GM18909 (cell line): ENCODE results near the gene TNS4.
"Not testable (repeated sequence)": the region's sequence is repeated elsewhere in the genome, so short reads cannot be mapped to it uniquely, and the experiment has no call there.

Experiments used
- ATAC-seq: cut with Tn5 transposase; IDR thresholded peaks from one replicate; pipeline ENCODE4 v1.9.1; 2021; ENCODE audit warnings: mild to moderate bottlenecking; ENCODE audit not compliant: unreplicated experiment, poor library complexity

The TNS4 gene

DNA sequence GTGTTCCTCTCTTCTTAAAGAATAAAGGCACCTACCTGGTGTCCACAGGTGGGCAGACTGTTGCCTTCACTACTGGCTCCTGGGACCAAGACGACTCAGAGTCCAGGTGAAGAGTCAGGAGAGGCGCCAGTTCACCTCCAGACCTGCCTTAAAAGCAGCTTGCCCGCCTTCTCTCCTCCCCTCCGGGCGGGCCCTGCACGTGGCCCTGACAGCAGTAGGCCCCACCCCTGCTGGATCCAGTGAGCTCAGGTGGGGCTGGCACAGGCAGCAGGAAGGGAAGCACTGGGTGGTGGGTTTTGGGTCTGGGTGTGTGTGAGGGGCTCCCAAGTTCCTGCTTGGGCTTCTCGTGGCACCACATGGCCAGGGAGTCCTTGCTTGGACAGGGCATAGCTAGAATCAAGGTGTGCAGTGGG, at the start of gene TNS4:
Gene TNS4, minus strand, starts transcription at position 125 of the 413 bp plus-strand sequence. CDS start 5,198 bp downstream, outside the sequence.
- no peak for ATAC-seq

DNA sequence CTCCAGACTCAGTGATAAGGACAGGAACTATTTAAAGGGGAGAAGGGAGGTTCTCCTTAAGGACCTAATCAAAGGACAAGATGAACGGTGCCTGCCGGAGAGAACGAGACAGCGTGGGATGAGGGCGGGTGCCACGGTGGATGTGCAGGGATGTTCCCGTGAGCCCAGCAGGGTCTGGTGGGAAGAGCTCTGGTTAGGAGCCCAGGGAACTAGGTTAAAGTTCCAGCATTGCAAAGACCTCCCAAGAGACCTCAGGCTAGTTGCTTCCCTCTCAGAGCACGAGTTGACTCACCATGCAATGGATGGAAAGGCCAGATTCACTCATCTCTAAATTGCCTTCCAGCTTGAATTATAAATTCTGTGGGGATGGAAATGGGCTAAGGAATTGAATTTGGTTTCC, 49.2 kb upstream of the TNS4 start:
- no peak for ATAC-seq

DNA sequence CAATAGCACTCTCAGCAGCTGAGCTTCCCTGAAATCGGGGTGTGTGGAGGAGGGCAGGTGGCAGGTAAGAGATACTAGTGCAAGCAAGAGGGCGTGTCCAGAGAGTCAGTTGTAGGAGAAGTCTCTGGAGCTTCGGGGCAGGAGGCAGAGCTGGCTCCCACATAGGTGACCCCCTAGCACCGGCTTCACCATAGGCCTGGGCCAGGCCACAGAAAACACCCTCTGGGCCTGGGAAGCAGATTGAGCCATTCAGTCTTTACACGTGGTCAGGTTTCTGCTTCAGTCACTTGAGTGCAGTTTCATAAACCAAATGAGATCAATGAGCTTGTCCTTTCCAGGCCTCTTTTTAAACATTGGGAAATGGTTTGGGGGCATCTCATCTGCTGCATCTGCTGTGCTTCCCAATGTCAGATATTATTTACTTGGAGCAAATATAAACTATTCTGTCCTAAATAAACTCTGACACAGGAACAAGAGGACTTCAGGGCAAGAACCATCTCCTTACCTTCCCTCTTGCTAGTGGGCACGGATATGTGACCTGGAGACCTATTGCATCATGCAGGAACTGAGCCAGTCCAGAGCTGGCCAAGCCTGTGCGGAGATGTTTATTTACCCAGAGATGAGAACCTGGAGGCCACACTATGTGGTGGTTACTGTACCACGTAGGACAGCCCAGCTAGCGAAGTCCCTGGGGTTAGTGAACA, 47.7 kb upstream of the TNS4 start:
- ATAC-seq = no peak

DNA sequence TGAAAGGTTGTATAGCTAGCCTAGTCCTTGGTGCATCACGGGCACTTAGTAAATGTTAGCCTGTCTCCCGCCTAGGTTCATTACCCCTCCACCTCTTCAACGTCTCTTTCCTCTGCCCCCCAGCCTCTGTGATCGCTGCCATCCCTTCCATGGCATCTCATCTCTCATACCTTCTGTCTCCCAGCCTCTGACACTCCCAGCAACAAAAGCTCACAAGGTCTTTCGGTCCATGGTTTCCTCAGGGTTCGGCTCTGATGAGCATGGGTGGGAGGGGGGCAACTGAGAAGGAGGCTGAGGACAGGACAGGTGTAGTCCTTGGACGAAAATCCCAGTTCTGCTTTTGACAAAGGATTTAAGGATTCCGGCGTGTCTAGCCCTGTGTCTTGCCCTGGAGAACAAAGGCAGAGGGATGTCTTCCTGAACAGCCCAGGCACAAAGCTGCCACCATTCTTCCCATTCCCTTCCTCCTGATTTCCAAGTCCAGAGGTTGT, 47.1 kb upstream of the TNS4 start:
- no peak for ATAC-seq

DNA sequence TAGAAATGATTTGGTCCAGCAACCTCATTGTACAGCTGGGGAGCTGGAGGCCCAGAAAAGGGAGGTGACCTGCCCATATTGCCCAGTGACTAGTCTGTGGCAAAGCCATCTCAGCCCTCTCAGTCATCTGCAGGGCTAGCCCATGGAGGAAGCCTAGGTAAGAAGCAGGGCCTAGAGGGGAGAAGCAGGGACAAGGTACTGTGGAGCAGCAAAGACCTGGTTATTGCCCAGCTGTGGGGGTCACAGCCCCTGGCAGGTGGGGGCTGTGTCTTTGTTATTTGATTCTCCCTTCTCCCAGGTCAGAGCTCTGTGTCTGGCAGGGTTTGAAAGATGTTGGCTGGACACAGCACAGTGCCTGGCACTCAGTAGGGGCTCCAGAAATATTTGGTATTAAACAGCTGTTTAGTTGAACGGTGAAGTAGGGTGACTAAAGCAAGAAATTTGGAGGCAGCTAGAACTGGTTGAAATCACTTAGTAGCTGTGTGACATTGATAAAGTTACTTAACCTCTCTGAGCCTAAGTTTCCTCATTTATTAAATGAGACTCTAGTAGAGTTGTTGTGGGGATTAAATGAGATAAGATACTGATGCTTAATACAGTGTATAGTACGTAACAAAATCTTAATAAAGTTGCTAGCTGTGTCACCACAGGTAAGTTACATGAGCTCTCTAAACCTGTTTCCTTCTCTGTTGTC, 46.5 kb upstream of the TNS4 start:
- no peak for ATAC-seq

- ATAC-seq = no peak
Measured at GRCh38 chr17:40547079-40547784, 45.8 kb upstream of the TNS4 start.

DNA sequence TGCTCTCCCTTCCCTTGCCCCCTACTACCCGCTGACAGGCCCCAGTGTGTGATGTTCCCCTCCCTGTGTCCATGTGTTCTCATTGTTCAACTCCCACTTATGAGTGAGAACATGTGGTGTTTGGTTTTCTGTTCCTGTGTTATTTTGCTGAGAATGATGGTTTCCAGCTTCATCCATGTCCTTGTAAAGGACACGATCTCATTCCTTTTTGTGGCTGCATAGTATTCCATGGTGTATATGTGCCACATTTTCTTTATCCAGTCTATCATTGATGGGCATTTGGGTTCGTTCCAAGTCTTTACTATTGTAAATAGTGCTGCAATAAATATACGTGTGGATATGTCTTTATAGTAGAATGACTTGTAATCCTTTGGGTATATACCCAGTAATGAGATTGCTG, 45.1 kb upstream of the TNS4 start:
- not testable (repeated sequence) for ATAC-seq

- ATAC-seq = no peak
Measured at GRCh38 chr17:40545660-40546059, 44.2 kb upstream of the TNS4 start.

DNA sequence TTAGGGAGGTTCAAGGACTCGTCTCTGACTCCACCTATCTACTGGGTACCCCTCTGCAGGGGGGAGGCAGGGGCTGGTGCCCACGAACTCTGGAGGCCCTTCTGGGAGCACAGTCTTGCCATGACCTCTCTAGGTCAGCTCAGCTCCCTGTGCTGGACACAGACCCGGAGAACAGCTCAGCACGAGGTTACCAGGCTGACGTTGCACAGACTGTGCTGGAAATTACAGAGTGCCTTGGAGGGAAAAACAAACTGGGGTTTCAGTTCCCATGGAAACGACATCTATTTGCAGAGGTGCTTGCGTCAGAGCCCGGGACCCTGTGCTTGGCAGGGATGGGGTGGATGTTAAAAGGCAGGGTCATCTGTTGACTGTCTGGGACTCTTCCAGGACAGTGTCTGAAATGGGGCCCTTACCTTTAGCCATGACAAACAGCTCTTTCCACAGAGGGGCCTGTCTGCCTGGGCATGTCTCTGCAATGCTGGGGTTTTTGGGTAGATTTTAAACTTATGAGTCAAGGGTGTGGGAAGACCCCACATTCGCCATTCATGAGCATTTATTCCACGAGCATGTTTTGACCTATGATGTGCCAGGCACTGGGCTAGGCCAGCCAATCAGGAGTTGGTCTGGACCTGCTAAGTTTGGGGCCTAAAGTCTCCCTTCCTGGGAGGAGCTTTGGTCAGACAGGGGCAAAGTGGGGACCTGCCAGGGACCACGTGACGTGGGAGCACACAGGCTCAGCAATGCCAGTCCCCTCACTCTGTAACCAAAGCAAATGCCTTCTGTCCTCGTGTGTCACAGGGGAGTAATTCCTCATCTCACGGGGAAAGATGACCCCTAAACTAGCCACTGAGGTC, 41.4 kb upstream of the TNS4 start:
- no peak for ATAC-seq

DNA sequence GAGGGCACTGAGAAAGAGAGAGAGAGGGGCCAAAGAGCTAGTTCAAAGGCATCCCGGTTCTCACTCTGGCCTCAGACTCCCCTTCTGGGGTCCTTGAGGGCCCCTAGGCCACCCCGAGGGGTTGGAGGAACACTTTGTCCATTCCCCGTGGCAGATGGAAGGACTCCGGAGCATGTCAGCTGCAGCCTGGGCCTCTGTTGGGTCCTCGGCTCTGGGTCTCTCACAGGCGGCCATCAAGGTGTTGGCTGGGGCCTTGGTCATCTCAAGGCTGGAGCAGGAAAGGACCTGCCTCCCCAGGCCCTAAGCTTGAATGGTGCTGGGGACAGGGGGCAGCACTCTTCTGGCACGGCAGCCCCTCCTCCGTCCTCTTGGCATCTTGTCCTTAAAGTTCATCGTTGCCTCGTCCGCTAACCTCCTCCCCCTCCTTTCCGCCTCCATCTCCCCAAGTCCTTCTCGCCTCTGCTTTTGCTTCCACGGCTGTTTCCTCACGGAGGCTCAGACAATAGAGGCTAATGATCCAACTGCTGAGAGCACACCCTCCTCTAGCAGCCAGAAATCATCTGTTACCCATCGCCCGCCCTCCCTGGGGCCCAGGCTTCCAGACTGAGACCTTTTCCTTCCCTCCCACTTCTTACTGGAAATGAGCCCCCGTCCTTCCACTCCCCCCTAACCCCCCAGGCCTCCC, 40.6 kb upstream of the TNS4 start:
- no peak for ATAC-seq

DNA sequence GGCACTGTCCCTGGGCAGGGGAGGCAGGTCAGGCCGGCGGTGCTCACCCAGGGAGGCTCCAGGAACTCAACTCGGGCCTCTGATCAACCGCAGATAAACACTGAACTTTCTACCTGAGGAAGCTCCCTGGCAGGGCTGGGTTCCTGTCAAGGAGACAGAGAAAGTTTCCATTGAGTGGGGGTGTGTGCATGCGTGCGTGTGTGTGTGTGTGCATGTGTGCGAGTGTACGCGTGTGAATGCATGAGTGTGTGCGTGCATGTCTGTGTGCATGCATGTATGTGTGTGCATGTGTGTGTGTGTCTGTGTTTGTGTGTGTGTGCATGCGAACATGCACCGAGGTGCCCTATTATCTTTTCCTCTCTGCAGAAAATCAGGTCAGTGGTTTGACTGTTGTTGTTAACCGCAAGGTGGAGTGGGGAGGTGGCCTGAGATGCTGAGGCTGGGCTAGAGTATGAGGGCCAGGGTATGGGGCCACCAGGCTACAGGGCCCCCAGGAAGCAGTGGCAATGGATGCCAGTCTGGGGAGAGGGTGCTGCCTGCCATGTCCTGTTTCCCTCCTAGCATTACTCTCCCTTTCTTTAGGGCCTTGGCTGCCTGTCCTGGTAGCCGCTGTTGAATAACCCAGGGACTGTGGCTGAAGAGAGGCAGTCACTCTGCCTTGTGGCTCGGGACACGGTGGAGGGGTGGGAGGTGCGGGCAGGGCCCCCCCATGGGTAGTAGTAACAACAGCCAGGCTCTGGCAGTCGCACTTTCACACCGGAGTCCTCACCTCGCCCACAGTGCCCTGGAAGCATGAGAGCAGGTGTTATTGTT, 39.8 kb upstream of the TNS4 start:
- ATAC-seq = no peak

GRCh38 chr17:40540448-40540847, 39.0 kb upstream of the TNS4 start:
- no peak for ATAC-seq

GRCh38 chr17:40539711-40540411, 38.4 kb upstream of the TNS4 start:
- ATAC-seq = no peak

DNA sequence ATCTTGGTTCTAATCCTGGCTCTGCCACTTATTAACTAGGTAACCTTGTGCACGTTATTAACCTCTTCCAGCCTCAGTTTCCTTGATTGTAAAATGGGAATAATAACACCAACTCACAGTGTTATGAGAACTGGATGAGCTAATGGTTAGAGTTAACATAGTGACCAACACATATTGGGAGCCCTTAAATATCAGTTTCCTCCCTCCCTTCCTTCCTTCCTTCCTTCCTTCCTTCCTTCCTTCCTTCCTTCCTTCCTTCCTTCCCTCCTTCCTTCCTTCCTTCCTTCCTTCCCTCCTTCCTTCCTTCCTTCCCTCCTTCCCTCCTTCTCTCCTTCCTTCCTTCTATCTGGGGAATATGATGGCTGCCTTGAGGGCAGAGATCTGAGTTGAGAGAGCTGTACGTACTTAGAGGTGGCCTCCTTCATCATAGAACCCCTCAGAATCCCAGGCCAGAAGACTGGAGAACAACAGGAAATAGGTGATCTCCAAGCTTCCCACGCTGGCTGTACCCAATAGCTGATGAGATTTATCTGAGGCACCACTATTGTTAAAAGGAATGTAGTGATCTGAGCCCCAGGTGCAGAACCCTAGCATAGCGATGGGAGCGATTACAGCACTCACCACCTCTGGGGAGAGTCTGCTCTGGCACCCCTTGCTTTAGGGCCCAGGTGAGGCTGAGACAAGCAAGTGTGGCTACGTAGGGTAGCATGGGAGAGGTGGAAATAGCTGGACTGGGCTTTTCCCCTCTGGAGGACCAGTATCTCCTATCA, 37.7 kb upstream of the TNS4 start:
- ATAC-seq = no peak

GRCh38 chr17:40538019-40538935, 36.9 kb upstream of the TNS4 start:
- ATAC-seq = no peak

- ATAC-seq = no peak
Measured at GRCh38 chr17:40536295-40537171, 35.1 kb upstream of the TNS4 start.
